OCI-LY7 (cell line): ENCODE measurements around the gene HSPB6.

Experiments
- CTCF ChIP-seq: fragments of 200-600 bp; sonication (generic); conservative IDR thresholded peaks from 2 replicates; pipeline ENCODE4 v1.5.1; 2014; ENCODE audit warnings: mild to moderate bottlenecking, antibody characterized with exemption, low read length, moderate library complexity, mixed read lengths
- EZH2phosphoT487 ChIP-seq: fragments of 200-600 bp; sonication (generic); IDR thresholded peaks from 2 replicates; pipeline ENCODE4 v1.6.1; 2018; ENCODE audit warnings: low read depth, borderline replicate concordance, mild to moderate bottlenecking, mixed run types, antibody characterized with exemption, low read length, moderate library complexity, mixed read lengths

- TF ChIP-seq CTCF = no peak
- TF ChIP-seq EZH2phosphoT487 = no peak
Observed at GRCh38 chr19:35792312-35792711, 35.5 kb upstream of the HSPB6 start.
